ENCODE data around the gene ISLR.

- TF ChIP-seq GATA2 (IDR thresholded peaks at IDR 0.05; ENCODE audit: low read depth, low read length) (no peak), GATA3 (IDR thresholded peaks at IDR 0.05; ENCODE audit: low read depth, low read length) (no peak)
Measured at GRCh38 chr15:74197176-74197965, 23.9 kb downstream of the ISLR start.
